GM12865 (cell line): ENCODE results near the gene EEFSEC.

Experiments
- DNase-seq: peaks from one replicate; pipeline ENCODE4 v3.0.0; 2010; ENCODE audit warnings: low read depth
- H3K4me3 ChIP-seq: 2 replicates; pipeline ENCODE4 v1.5.1; 2011; ENCODE audit warnings: mild to moderate bottlenecking, low read depth, low read length, control low read depth
- TF ChIP-seq, protein P1 (sequence below): IDR thresholded peaks from 2 replicates; pipeline ENCODE4 v1.5.1; 2011; ENCODE audit warnings: low read length, control low read depth, low read depth, inconsistent platforms; ENCODE audit not compliant: insufficient read depth; ENCODE audit errors: missing control alignments

EEFSEC gene

GRCh38 chr3:128434524-128434923 lies 281.2 kb downstream of the EEFSEC start:
- H3K4me3 ChIP-seq = no peak overlapping the region
- no peak for DNase-seq
- TF ChIP-seq, protein P1, sequence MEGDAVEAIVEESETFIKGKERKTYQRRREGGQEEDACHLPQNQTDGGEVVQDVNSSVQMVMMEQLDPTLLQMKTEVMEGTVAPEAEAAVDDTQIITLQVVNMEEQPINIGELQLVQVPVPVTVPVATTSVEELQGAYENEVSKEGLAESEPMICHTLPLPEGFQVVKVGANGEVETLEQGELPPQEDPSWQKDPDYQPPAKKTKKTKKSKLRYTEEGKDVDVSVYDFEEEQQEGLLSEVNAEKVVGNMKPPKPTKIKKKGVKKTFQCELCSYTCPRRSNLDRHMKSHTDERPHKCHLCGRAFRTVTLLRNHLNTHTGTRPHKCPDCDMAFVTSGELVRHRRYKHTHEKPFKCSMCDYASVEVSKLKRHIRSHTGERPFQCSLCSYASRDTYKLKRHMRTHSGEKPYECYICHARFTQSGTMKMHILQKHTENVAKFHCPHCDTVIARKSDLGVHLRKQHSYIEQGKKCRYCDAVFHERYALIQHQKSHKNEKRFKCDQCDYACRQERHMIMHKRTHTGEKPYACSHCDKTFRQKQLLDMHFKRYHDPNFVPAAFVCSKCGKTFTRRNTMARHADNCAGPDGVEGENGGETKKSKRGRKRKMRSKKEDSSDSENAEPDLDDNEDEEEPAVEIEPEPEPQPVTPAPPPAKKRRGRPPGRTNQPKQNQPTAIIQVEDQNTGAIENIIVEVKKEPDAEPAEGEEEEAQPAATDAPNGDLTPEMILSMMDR = no peak

GRCh38 chr3:128435058-128435457 lies 281.8 kb downstream of the EEFSEC start:
- TF ChIP-seq, protein P1 = no peak
- no peak for DNase-seq

DNA sequence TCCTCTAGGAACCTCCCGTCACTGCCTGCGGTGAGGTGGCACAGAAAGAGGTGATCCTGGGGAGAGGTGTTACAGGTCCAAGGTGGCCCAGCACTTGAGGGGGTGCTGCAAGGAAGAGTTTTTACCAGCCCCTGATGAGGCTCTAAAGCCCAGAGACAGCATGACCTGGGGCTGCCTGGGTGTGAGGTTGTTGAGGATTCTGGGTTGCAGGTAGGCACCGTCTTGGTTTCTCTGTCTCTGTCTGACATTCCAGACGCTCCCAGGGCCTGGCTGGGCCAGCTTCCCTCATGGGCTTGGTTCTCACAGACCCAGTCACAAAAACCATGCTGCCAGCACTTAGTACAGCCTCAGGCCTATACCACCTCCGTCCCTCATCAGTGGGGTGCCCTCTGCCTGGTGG lies 282.3 kb downstream of the EEFSEC start:
- DNase-seq = no peak
- TF ChIP-seq, protein P1 = no peak
- H3K4me3 ChIP-seq = no peak overlapping the region

More at GRCh38 chr3:128435058-128435457, 281.8 kb downstream of the EEFSEC start:
- H3K4me3 ChIP-seq = no peak overlapping the region

DNA sequence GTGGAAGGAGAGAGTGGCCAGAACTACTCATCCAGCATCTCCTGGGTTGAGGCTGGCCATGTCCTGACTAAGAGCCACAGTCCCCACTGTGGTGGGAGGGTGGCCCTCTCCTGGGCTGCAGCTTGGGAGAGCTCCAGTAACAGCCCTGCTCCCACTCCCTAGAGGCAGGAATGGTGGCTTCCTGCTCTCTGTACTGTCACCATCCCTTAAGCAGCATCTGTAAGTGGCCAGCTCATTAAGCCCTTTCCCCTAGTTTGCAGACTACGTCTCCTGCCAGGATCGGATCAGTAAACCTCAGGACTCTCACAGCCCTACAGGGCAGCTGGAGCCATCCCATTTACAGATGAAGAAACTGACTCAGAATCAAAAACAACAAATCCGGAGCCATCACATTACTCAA lies 282.9 kb downstream of the EEFSEC start:
- no peak overlapping the region for H3K4me3 ChIP-seq
- TF ChIP-seq, protein P1 = no peak
- DNase-seq = no peak

- DNase-seq = peak; percentile 30
- no peak overlapping the region for H3K4me3 ChIP-seq
- TF ChIP-seq, protein P1 = peak; percentile 58
Measured at GRCh38 chr3:128438488-128439072, 285.3 kb downstream of the EEFSEC start.

DNA sequence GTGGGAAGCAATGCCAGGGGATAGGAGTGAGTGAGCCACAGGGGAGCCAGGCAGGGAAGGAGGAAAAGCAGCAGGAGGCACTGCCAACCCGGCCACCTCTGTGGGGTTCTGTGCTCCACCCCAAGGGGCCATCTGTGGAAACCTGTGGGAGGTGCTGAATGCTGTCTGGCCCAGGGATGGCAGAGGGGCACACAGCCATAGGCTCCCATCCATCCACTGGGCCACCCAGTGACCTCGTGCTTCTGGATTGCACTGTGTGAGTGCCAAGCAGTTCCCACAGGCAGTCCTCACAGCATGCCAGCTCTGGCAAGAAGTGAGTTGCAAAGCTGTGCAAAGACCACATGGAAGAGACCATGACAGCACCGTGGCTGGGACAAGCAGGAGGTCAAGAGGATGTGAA lies 285.9 kb downstream of the EEFSEC start:
- DNase-seq = no peak
- TF ChIP-seq, protein P1 = no peak
- H3K4me3 ChIP-seq = no peak overlapping the region

DNA sequence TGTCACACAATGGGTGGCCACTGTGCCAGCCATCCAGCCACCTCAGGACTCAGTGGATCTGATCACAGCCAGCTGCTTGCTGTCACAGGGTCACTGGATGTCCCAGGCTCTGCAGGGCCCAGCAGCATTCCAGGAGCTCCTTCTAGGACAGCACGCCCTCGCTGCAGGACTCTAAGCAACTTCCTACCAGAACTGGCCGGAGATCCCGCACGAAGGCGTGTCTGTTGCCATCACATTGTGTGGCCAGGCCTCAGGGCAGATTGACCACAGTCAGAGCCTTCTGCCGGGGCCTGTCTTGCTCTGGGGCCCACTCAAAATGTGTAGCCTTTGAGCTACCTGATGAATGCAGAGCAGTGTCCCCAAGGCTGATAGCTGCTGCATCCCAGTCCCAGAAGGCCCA lies 288.8 kb downstream of the EEFSEC start:
- TF ChIP-seq, protein P1 = no peak
- DNase-seq = no peak
- no peak overlapping the region for H3K4me3 ChIP-seq
